Kidney epithelial cell (primary cell): ENCODE measurements around the gene CYP27A1. TPM values are rescaled to one million over a fixed set of nuclear protein-coding genes. Genes with fewer than 3 reads are reported as not detected.

ENCODE experiments used
- DNase-seq: peaks from one replicate; pipeline ENCODE4 v3.0.0-alpha.2; 2010; ENCODE audit warnings: low read depth
- H3K27me3 ChIP-seq: 2 replicates; pipeline ENCODE4 v1.6.0; 2011; ENCODE audit warnings: low read length; ENCODE audit not compliant: control insufficient read depth, insufficient read depth
- H3K36me3 ChIP-seq: 2 replicates; pipeline ENCODE4 v1.5.1; 2011; ENCODE audit warnings: low read length; ENCODE audit not compliant: control insufficient read depth, insufficient read depth
- H3K4me3 ChIP-seq: 2 replicates; pipeline ENCODE4 v1.5.1; 2011; ENCODE audit warnings: low read depth, mild to moderate bottlenecking, control low read depth, low read length
- CTCF ChIP-seq: IDR thresholded peaks from 2 replicates; pipeline ENCODE4 v1.5.1; 2011; ENCODE audit warnings: mild to moderate bottlenecking, moderate library complexity, low read length, control low read depth, inconsistent platforms; ENCODE audit not compliant: insufficient read depth, poor library complexity, severe bottlenecking
- total RNA-seq: library from RNA; depleted of rRNA; stranded (reverse); fragments of >200 nt; gene quantifications from 2 replicates; pipeline ENCODE4 v1.2.3, GENCODE V29; 2015

The CYP27A1 gene
- total RNA-seq, 1 donor from 2014 or later = 25.3 TPM

GRCh38 chr2:218832081-218832480 is 50.1 kb downstream of the CYP27A1 start:
- H3K4me3 ChIP-seq = no peak overlapping the region
- DNase-seq = no peak
- TF ChIP-seq CTCF = no peak
- peaks cover 29% of the 10 kb centered on the region for H3K27me3 ChIP-seq
- no peaks in the 10 kb centered on the region for H3K36me3 ChIP-seq

- H3K36me3 ChIP-seq = no peaks in the 10 kb centered on the region
These were observed 50.6 kb downstream of the CYP27A1 start for GRCh38 chr2:218832520-218832919.

GRCh38 chr2:218833023-218833609 is 51.2 kb downstream of the CYP27A1 start:
- no peaks in the 10 kb centered on the region for H3K36me3 ChIP-seq
- DNase-seq = no peak
- no peak for TF ChIP-seq CTCF
- H3K27me3 ChIP-seq = peaks cover 25% of the 10 kb centered on the region
- H3K4me3 ChIP-seq = no peak overlapping the region

More at GRCh38 chr2:218832520-218832919, 50.6 kb downstream of the CYP27A1 start:
- peaks cover 26% of the 10 kb centered on the region for H3K27me3 ChIP-seq
- H3K4me3 ChIP-seq = no peak overlapping the region
- TF ChIP-seq CTCF = no peak
- DNase-seq = no peak

GRCh38 chr2:218834685-218835084 is 52.7 kb downstream of the CYP27A1 start:
- Histone ChIP-seq H3K27me3 (peaks cover 21% of the 10 kb centered on the region), H3K4me3 (no peak overlapping the region), H3K36me3 (no peaks in the 10 kb centered on the region)
- TF ChIP-seq CTCF = no peak
- no peak for DNase-seq

GRCh38 chr2:218837495-218837894 is 55.5 kb downstream of the CYP27A1 start:
- Histone ChIP-seq H3K4me3 (no peak overlapping the region), H3K36me3 (no peaks in the 10 kb centered on the region), H3K27me3 (peaks cover 6% of the 10 kb centered on the region)
- no peak for TF ChIP-seq CTCF
- no peak for DNase-seq

GRCh38 chr2:218839430-218839829 is 57.5 kb downstream of the CYP27A1 start:
- no peak overlapping the region for H3K4me3 ChIP-seq
- no peak for DNase-seq
- TF ChIP-seq CTCF = no peak

More at GRCh38 chr2:218839430-218839829, 57.5 kb downstream of the CYP27A1 start:
- no peaks in the 10 kb centered on the region for H3K36me3 ChIP-seq
- peaks cover 3% of the 10 kb centered on the region for H3K27me3 ChIP-seq
